PC-3 (cell line): Measurements from ENCODE around the gene LYRM1.
A peak's percentile ranks its signal among the peaks of the same experiment; 100 is the strongest.

ENCODE experiments used
- EZH2phosphoT487 ChIP-seq: fragments of 300-600 bp; sonication (generic); IDR thresholded peaks from 2 replicates; pipeline ENCODE4 v1.6.1; 2018; ENCODE audit warnings: mild to moderate bottlenecking, antibody characterized with exemption, low read length, borderline replicate concordance
- TF ChIP-seq, protein P1 (sequence below): fragments of 300-600 bp; sonication (generic); conservative IDR thresholded peaks from 2 replicates; pipeline ENCODE4 v1.5.1; 2017; ENCODE audit warnings: antibody characterized with exemption, low read depth, mild to moderate bottlenecking, low read length

DNA sequence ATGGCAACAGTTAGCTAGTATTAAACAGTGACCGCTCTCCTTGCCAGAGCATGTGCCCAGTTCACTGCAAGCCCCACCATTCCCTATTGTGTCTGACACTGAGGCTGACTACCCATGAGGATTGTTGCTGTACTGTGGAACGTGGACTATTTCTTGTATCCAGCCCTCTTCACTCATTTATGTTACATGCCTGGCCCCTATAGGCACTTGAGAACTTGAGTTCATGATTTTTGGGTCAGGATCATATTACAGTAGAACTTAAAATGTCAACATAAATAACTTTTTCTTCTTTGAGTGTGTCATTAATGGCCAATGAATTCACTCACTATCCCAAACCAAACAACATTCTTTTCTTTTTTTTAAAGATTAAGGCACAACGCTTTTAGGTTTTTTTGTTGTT is 55.7 kb downstream of the LYRM1 start:
- TF ChIP-seq EZH2phosphoT487 = no peak
- TF ChIP-seq, protein P1, sequence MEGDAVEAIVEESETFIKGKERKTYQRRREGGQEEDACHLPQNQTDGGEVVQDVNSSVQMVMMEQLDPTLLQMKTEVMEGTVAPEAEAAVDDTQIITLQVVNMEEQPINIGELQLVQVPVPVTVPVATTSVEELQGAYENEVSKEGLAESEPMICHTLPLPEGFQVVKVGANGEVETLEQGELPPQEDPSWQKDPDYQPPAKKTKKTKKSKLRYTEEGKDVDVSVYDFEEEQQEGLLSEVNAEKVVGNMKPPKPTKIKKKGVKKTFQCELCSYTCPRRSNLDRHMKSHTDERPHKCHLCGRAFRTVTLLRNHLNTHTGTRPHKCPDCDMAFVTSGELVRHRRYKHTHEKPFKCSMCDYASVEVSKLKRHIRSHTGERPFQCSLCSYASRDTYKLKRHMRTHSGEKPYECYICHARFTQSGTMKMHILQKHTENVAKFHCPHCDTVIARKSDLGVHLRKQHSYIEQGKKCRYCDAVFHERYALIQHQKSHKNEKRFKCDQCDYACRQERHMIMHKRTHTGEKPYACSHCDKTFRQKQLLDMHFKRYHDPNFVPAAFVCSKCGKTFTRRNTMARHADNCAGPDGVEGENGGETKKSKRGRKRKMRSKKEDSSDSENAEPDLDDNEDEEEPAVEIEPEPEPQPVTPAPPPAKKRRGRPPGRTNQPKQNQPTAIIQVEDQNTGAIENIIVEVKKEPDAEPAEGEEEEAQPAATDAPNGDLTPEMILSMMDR = 0 out of 2 replicates have a peak, but pooled peaks have one; percentile 22
